ENCODE measurements around the gene DCP2. TPM values are rescaled to one million over a fixed set of nuclear protein-coding genes. Genes with fewer than 3 reads are reported as not detected.

Gene DCP2
- total RNA-seq, 1 experiment from 2014 or later: 31.8 TPM

DNA sequence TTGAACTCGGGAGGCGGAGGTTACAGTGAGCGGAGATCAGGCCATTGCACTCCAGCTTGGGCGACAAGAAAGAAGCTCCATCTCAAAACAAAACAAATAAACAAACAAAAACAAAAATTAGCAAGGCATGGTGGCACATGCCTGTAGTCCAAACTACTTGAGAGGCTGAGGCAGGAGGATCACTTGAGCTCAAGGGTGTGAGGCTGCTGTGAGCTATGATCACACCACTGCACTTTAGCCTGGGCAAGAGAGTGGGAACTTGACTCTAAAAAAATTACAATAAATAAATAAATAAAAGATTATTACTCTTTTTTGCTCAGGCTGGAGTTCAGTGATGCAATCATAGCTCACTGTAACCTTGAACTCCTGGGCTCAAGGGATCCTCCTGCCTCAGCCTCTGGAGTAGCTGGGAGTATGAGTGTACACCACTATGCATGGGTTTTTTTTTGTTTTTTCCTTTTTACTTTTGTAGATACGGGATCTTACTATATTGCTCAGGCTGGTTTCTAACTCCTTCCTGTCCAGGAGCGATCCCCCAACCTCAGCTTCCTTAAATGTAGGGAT lies 9.0 kb upstream of the DCP2 start:
- DNase-seq (ENCODE audit: low read depth): no peak

DNA sequence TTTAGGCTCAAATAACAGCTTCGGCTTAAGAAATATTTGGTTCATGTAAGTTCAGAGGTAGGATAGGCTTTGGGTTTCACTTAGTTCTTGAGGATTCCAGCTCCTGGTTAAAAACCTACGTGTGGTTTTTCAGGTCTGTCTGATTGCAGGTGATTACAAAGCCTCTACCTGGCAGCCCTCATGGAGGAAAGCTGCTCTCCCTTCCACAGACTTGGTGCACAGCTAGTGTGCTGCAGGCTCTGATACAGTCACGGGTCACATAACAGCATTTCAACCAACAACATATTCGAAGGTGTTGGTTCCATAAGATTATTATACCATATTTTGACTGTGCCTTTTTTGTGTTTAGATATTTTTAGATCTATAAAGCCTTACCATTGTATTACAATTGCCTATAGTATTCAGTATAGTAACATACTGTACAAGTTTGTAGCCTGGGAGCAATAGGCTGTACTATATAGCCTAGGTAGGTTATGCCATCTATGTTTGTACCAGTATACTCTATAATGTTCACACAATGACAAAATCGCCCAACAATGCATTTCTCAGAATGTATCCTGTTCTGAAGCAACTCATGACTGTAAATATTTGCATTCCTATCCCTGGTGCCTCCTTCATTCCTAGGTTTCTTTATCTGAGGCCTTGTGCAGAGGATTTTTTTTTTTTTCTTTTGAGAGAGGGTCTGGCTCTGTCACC lies 8.0 kb upstream of the DCP2 start:
- no peak for DNase-seq (ENCODE audit: low read depth)

DNA sequence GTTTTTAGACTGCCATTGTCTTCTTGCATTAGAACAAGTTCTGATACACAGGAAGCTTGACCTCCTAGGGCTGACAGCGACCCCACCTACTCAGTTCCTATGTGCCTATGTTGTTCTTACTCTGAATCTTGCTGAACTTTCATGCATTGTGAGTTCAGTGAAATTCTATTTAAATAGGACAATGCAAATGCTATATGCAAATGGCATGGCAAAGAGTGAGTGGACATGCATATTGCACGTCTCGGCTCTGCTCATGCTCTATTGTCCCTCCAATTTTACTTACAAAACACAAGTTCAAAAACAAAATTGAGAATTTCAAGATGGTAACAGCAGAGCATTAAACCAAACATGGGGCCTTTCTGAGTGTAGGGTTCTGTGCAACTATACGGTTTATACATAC lies 5.3 kb upstream of the DCP2 start:
- no peak for DNase-seq (ENCODE audit: low read depth)

DNA sequence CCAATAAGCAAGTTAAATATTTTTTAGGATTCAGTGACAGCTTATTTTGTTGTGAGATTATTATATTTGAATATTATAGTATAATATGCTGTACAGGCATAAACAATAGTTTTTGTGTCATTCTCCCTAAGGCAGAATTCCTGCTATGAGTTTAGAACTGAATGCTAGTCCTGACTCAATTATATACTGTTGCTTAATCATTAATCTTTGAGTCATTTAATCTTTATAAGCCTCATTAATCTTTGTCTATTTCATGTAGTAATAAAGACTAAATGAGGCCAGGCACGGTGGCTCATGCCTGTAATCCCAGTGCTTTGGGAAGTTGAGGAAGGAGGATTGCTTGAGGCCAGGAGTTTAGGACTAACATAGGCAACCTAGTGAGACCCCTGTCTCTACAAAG lies 3.6 kb upstream of the DCP2 start:
- no peak for DNase-seq (ENCODE audit: low read depth)

DNA sequence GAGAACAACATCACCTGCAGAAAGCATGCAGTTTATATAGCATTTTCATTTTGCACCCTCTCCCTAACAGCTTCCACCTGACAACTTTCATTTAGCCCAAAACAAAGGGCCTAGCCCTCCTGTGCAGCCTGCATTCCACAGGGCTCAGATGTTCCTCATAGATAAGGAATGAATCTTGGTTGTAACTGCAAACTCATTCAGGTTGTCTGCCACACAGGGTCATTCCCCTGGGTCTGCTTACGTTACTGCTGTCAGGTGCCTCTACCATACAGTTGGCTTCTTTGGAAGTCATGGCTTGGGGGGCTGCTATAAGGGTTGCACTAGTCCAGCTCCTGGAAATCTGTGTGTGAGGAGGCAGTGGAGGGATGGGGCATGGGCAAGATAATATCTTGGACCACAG lies 2.7 kb upstream of the DCP2 start:
- DNase-seq (ENCODE audit: low read depth): no peak

DNA sequence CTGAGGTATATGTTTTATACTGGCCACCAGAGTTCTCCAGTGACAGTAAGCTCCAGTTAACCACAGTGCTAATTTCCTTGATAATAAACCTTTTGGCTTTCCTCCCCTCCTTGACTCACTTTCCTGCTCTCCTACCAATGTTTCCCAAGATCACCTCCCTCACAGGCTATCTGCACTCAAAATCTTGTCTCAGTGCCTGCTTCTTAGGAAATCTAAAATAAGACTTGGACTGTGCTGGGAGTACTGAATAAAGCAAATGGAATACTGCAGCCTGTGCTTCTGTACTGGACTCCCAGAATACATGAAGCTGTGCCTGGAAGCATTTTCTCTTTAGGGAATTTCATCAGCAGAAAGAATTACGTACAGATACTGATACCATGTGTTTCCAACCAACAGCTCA lies 1.7 kb upstream of the DCP2 start:
- DNase-seq (ENCODE audit: low read depth): no peak

DNA sequence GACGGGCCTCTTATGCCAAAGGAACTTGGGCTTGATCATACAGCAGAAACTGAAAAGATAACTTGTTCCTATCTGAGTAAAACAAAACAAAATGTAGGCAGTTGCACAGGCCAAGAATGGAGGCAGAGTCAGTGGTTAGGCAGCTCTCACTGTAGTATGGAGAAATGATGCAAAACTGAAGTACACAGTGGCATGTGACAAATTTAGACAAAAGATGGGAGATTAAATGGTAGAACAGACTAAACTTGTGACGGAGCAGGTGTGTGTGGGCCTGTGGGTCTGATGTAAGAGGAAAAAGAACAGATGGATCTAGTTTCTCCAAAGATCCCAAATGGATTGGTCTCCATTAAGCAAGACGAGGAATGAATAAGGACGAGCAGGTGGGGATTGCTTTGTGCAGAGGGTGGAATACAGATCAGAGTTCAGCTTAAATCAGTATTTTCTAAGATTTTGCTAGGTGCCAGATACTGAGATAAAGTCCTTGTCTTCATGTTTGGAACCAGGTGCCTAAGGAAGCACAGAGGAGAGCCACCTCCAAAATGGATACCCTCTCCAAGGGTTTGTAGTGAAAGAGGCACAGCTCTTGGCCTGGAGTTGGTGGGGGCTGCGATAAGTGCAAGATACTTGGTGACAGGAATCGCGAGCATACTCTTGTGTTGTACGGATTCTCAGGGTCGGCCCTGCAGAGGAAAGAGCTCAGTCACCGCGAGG lies 722 bp upstream of the DCP2 start:
- DNase-seq (ENCODE audit: low read depth): no peak

DNA sequence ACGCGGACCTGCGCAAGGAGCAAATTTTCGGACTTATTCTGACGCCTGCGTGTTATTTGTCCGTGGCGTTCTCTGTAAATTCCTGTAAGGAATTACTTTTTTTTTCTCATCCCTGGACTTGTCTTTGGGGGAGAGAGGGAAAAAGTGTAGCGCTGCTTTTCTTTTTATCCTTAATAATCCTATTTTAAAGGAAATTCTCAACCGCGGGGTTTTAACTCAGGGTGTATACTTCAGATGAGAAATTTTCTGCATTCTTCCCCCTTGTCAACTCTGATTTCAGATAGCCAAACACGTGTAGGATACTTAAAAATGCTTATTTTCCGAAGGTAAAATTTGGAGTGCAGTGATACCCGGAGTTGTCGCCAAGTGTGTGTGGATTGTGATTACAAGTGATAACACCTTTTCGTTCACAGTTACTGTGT lies 853 bp downstream of the DCP2 start:
- no peak for DNase-seq (ENCODE audit: low read depth)

DNA sequence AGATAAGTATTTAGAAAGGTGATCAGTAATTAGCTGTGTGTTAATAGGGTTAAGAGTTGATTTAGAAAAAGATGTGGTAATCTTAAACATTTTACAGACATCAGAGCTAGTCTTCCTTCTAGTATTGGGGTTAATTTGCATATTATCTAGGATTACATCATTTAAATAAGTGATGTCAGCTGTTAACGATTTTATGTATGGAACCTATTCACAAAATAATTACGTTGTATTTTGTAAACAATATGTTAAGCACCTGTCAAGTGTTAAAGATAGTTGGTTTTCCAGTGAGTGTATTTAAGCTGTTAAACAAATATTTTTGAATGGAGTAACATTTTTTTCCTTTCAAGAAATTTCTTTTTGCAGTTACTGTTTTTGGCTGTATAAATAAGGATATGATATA lies 2.2 kb downstream of the DCP2 start:
- DNase-seq (ENCODE audit: low read depth): no peak

DNA sequence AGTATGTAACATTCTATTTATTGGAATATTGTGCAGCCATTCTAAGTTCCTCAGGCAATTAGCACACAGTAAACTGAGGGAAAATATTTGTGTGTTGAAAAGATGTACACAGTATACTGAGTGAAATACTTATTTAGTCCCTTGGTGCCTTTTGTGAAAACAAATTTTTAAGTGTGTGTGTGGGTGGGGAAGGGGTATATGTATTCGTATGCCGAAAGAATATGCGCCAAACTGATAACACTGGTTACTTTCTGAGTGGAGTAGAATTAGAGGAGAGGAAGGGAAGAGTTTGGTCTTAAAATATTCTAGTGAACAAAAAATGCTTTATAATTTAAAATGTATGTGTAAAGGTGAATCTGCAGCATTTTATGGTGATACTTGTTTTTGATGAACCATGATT lies 3.1 kb downstream of the DCP2 start:
- no peak for DNase-seq (ENCODE audit: low read depth)

DNA sequence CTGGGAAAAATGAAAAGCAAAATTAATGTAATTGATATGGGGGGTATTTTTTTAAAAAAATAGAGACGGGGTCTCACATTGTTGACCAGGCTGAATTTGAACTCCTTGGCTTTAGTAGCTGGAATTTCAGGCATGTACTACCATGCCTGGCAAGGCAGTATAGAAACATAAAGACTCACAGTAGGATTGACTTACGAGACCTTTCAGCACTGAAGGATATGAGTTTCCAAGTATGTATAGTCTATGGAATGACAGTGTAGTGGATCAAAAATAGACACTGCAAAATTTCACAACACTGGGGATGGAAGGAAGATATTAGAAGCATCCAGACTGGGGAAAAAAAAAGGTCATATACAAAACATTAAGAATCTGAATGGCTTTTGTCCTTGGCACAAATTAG lies 6.8 kb downstream of the DCP2 start:
- DNase-seq (ENCODE audit: low read depth): no peak

DNA sequence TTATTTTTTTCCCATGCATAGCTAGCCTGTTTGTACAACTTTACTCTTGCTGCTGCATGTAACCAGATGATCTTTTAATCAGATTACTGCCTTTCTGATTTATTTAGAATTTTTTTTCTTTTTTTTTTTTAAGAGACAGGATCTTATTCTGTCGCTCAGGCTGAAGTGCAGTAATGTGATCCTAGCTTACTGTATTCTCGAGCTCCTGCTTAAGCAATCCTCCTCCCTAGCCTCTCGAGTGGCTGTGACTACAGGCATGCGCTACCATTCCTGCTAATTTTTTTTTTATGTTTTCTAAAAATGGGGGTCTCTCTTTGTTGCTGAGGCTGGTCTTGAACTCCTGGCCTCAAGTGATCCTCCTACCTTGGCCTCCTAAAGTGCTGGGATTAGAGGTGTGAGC lies 9.6 kb downstream of the DCP2 start:
- no peak for DNase-seq (ENCODE audit: low read depth)

DNA sequence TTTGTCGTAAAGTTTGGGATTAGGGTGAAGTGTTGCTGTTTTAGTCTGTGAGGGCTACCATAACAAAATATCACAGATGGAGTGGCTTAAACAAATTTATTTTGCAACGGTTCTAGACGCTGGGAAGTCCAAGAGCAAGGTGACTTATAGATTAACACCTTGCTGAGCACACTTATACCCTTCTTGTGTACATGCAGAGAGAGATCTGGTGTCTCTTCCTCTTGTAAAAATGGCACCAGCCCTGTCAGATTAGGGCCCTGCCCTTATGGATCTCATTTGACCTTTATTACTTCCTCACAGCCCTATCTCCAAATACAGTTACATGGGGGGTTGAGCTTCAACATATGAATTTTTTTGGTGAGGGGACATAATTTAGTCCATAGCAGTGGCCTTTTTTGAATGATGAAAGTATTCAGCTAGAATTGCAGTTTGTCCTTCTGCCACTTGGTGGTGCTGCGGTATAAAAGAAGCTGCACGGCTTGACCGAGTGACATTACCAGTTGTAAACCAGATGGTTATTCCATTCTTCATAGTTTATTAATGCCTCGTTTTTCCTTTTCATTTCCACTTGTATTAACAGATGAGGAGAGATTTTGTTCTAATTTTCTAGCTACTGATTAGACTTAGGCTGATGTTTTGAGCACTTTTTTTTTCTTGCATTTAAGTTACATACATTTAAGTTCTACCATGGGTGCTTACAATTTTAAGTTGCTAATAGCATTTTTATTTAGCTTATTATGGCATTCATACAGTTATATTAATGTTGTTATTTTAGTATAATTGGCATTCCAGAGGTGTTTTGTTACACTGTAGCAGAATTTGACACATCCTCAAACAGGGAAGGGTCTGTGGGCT lies 19.4 kb downstream of the DCP2 start:
- DNase-seq (ENCODE audit: low read depth): peak; percentile 63

DNA sequence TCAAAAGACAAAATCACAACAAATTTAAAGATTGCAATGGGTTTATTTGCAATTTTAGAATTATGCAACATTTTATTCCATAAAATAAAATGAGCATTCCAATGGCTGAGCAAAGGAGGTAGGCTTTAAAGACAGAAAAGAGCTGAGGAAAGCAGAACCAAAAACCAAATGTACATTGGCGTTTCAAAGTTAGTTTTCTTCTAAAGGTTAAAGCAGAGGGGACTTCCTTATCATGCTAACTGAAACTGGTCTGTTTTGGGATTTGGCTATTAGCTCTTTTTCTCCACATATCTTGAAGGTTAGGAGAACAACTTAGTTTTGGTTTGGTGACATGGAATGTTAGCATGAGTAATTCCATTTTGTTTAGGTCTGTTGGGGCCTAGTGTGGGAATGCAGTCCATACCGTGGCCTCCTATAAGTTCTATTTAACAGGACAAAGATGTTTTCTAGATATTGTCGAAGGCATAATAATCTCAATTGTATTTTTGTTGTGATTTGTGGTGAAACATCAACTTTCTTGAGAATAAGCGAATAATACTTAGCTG lies 20.3 kb downstream of the DCP2 start:
- DNase-seq (ENCODE audit: low read depth): no peak

DNA sequence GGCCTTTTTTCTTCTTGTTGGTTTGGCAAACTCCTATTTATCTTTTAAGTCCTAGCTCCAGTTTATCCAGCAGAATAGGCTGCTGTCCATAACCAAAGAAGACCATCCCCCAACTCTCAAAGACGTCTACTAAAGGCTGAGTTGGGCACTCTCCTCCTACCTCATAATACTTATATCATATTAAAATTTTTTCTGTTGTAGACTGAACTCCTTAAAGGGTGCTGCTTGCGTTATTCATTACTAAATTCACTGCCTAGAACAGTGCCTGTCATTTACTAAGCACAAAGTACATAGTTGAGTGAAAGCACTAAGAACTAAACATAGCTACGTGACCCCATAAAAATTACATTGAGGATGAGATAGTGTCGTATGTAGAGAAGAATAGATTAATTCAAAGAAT lies 21.7 kb downstream of the DCP2 start:
- DNase-seq (ENCODE audit: low read depth): no peak

DNA sequence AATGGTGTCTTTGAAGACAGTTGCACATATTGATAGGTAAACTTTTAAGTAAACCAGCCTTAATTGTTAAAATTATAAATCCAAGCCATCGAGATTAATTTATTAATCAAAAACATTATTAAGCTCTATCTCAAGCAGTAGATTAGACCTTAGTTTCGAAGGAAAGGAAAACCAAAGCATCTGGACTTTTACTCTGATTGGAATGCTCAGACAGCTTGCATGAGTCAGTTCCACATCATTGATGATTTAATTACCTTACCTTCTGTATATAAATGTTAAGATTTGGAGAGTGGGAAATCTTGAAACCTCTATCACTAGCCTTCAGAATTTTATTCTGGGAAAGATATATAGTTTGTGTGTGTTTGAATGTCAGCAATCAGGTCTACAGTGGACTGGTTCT lies 23.9 kb downstream of the DCP2 start:
- DNase-seq (ENCODE audit: low read depth): no peak

DNA sequence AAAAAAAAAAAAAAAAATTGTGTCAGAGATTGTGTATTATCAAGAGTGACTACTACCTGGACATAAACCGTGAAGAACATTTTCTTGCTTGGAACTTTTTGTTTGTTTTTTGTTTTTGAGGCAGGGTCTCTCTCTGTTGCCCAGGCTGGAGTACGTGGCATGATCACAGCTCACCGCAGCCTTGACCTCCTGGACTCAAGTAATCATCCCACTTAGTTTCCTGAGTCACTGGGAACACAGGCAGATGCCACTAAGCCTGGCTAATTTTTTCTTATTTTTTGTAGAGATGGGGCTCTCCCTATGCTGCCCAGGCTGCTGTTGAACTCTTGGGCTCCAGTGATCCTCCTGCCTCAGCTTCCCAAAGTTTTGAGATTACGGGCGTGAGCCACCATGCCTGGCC lies 25.8 kb downstream of the DCP2 start:
- no peak for DNase-seq (ENCODE audit: low read depth)

DNA sequence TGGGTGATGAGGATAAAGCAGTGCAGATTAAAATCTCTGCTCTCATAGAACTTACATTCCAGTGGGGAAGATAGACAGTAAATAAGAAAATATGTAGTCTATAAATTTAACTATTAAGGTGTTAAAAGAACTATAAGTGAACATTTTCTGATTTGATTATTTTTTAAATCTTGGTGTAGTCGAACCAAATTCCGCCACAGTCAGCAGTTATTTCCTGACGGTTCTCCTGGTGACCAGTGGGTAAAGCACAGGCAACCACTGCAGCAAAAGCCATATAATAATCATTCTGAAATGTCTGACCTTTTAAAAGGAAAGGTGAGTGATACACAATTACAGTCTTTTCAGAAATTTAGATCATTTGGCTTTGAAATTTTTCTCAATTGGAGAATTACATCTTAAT lies 27.2 kb downstream of the DCP2 start:
- no peak for DNase-seq (ENCODE audit: low read depth)

DNA sequence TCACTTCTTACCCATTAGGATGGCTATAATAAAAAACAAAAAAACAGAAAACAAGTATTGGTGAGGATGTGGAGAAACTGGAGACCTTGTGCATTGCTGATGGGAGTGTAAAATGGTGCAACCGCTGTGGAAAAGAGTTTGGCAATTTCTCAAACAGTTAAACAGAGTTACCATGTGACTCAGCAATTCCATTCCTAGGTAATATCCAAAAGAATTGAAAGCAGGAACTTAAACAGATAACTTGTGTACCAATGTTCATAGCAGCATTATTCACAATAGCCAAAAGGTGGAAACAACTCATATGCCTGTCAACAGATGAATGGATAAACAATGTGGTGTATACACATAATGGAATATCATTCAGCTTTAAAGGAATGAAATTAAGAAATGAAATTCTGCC lies 28.9 kb downstream of the DCP2 start:
- no peak for DNase-seq (ENCODE audit: low read depth)

DNA sequence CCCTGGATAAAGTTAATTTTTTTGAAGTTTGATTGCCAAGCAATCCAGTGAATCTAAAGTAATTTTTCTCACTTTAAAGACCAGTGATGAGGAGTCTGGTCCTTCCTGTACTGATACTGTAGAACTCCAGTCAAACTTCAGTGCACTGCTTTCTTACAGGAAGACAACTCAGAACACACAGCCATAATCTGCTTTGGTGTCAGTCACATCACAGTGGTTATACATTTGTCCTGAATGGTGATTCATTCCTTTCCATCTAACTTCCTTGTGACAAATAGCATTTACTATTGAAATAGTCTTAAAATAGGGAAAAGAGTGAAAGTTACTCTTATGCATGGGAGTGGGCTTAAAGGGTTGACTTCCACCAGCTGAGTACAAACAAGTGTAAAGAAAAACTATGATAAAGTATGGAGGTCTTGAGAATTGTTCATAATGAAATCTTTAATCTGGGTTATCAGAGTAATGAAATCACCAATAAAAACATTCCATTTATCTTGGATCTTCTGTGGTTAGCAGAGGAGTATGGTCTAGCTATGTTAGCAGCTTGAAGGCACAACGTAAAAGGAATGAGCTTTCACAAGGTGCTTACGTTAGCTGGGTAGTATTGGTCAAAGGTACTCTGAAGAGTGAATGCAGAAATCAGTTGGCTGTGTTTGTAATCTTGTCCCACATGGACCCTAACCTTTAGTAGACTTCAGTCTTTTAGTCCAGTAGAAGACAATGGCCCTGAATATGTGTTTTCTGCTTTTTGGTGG lies 41.5 kb downstream of the DCP2 start:
- DNase-seq (ENCODE audit: low read depth): no peak

DNA sequence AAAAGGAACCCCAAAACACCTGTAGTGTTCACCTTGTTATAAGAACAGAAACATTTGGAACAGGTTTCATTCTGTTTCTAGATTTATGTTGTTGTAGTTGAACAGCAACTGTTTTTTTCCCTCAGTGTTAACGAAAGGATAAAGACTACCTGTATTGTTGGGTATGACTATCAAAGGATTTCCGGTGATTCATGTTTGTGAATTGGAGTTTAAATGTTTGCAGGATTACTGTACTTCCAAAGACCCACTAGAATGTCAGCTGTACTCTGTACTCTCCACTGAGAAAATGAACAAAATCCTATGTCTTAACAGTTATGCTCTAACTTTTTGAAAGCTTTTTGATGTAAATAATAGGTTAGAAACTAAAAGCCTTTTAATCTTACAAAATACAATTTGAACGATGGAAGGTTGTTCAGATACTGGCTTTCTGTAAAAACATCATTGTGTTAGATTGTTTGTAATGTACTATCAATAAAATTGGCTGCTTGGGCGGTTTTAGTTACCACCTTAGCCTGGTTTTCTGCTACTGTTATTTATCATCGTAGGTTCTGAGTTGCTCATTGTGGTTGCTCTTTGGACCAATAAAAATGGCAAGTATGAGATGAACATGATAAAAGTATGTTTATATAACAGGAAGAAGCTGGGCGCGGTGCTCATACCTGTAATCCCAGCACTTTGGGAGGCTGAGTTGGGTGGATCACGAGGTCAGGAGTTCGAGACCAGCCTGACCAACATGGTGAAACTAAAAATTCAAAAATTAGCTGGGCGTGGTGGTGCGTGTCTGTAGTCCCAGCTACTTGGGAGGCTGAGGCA lies 44.1 kb downstream of the DCP2 start:
- peak; percentile 66 for DNase-seq (ENCODE audit: low read depth)
